Astrocyte of the cerebellum (primary cell): ENCODE results near the gene ABCG2.

Experiments used
- DNase-seq: peaks from one replicate; pipeline ENCODE4 v3.0.0-alpha.2; 2011; ENCODE audit warnings: low read depth
- H3K4me3 ChIP-seq: 2 replicates; pipeline ENCODE4 v1.5.1; 2011; ENCODE audit warnings: mild to moderate bottlenecking, low read depth, low read length, moderate library complexity
- CTCF ChIP-seq: IDR thresholded peaks from 2 replicates; pipeline ENCODE4 v1.5.1; 2012; ENCODE audit warnings: low read length, low read depth, moderate library complexity, mild to moderate bottlenecking; ENCODE audit errors: missing control alignments
- in situ Hi-C: cut with HindIII; loops from 2 replicates; pipeline ENCODE4 v1.10.0; 2017; ENCODE audit warnings: low sequenced_read_pairs

The ABCG2 gene

GRCh38 chr4:88196523-88197185 is 38.2 kb upstream of the ABCG2 start:
- no peak for TF ChIP-seq CTCF
- no peak for DNase-seq
- in situ Hi-C loops, result no loop called here
- H3K4me3 ChIP-seq, result no peak overlapping the region

- H3K4me3 ChIP-seq, result no peak overlapping the region
- no peak for DNase-seq
- TF ChIP-seq CTCF, result no peak
- in situ Hi-C loops, result no loop called here
These were observed 37.5 kb upstream of the ABCG2 start for GRCh38 chr4:88196013-88196365.

GRCh38 chr4:88195328-88196012 is 37.0 kb upstream of the ABCG2 start:
- in situ Hi-C loops, result no loop called here
- DNase-seq, result no peak
- H3K4me3 ChIP-seq, result no peak overlapping the region
- no peak for TF ChIP-seq CTCF

- H3K4me3 ChIP-seq, result no peak overlapping the region
- DNase-seq, result no peak
- in situ Hi-C loops, result no loop called here
- TF ChIP-seq CTCF, result no peak
These were observed 33.0 kb upstream of the ABCG2 start for GRCh38 chr4:88191404-88191803.

GRCh38 chr4:88189881-88190585 is 31.6 kb upstream of the ABCG2 start:
- DNase-seq, result no peak
- TF ChIP-seq CTCF, result no peak
- in situ Hi-C loops, result no loop called here

GRCh38 chr4:88189418-88189738 is 30.9 kb upstream of the ABCG2 start:
- no peak for DNase-seq
- in situ Hi-C loops, result no loop called here
- no peak for TF ChIP-seq CTCF
- no peak overlapping the region for H3K4me3 ChIP-seq

More at GRCh38 chr4:88189881-88190585, 31.6 kb upstream of the ABCG2 start:
- no peak overlapping the region for H3K4me3 ChIP-seq
